ENCODE data around the gene NUTF2.

NUTF2 gene

GRCh38 chr16:67845291-67846062, 1.3 kb upstream of the NUTF2 start:
- H3K9ac ChIP-seq (ENCODE audit: low read depth, low read length), result peak overlapping the region; percentile 97
- 0 out of 2 replicates have a peak, but pooled peaks cover 4% of the 10 kb centered on the region for H3K36me3 ChIP-seq (ENCODE audit: insufficient read depth, low read length)
- H3K9me3 ChIP-seq (ENCODE audit: control insufficient read depth, insufficient read depth, low read length), result no peaks in the 10 kb centered on the region
- H3K4me1 ChIP-seq (ENCODE audit: insufficient read depth, low read length), result peaks cover 21% of the 10 kb centered on the region

- Histone ChIP-seq H3K36me3 (ENCODE audit: insufficient read depth, low read length) (0 out of 2 replicates have a peak, but pooled peaks cover 4% of the 10 kb centered on the region), H3K9me3 (ENCODE audit: control insufficient read depth, insufficient read depth, low read length) (no peaks in the 10 kb centered on the region), H3K9ac (ENCODE audit: low read depth, low read length) (peak overlapping the region; percentile 97), H3K4me1 (ENCODE audit: insufficient read depth, low read length) (peaks cover 21% of the 10 kb centered on the region)
Measured at GRCh38 chr16:67846063-67846319, 742 bp upstream of the NUTF2 start.

- peaks cover 21% of the 10 kb centered on the region for H3K4me1 ChIP-seq (ENCODE audit: insufficient read depth, low read length)
- H3K9ac ChIP-seq (ENCODE audit: low read depth, low read length), result peak within 1 kb of the TSS; percentile 97
- H3K9me3 ChIP-seq (ENCODE audit: control insufficient read depth, insufficient read depth, low read length), result no peaks in the 10 kb centered on the region
- H3K36me3 ChIP-seq (ENCODE audit: insufficient read depth, low read length), result 0 out of 2 replicates have a peak, but pooled peaks cover 4% of the 10 kb centered on the region
Measured at GRCh38 chr16:67847064-67847861, 530 bp downstream of the NUTF2 start, which contains the start of gene CENPT. CENPT (minus strand) TSS chr16:67847693; CDS start chr16:67833859, 13,834 bp downstream.

DNA sequence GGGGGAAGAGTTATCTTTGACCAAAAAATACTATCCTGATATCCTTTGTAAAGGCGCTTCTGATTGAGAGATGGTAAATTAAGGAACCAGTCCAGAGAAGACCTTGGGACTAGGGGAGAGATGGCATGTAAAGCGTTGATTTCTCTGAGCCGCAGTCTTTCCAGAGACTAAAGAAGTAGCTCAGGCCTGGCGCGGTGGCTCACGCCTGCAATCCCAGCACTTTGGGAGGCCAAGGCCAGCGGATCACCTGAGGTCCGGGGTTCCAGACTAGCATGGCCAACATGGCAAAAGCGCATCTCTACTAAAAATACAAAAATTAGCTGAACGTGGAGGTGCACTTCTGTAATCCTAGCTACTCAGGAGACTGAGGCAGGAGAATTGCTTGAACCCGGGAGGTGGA, 1.4 kb downstream of the NUTF2 start:
- Histone ChIP-seq H3K9ac (ENCODE audit: low read depth, low read length) (peak overlapping the region; percentile 97), H3K9me3 (ENCODE audit: control insufficient read depth, insufficient read depth, low read length) (no peaks in the 10 kb centered on the region), H3K36me3 (ENCODE audit: insufficient read depth, low read length) (0 out of 2 replicates have a peak, but pooled peaks cover 4% of the 10 kb centered on the region), H3K4me1 (ENCODE audit: insufficient read depth, low read length) (peaks cover 21% of the 10 kb centered on the region)

DNA sequence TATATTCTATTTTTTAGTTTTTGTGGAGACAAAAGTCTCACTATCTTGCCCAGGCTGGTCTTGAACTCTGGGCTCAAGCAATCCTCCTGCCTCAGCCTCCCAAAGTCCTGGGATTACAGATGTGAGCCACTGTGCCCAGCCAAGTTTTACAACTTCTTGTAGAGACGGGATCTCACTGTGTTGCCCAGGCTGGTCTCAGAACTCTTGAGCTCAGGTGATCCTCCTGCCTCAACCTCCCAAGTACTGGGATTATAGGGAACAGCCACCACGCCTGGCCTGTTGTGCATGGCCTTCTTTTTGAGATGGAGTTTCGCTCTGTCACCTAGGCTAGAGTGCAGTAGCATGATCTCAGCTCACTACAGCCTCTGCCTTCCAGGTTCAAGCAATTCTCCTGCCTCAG, 6.9 kb downstream of the NUTF2 start:
- Histone ChIP-seq H3K9me3 (ENCODE audit: control insufficient read depth, insufficient read depth, low read length) (no peaks in the 10 kb centered on the region), H3K36me3 (ENCODE audit: insufficient read depth, low read length) (0 out of 2 replicates have a peak, but pooled peaks cover 4% of the 10 kb centered on the region), H3K9ac (ENCODE audit: low read depth, low read length) (no peak overlapping the region), H3K4me1 (ENCODE audit: insufficient read depth, low read length) (peaks cover 6% of the 10 kb centered on the region; the same call in 1 of the 2 replicates)

DNA sequence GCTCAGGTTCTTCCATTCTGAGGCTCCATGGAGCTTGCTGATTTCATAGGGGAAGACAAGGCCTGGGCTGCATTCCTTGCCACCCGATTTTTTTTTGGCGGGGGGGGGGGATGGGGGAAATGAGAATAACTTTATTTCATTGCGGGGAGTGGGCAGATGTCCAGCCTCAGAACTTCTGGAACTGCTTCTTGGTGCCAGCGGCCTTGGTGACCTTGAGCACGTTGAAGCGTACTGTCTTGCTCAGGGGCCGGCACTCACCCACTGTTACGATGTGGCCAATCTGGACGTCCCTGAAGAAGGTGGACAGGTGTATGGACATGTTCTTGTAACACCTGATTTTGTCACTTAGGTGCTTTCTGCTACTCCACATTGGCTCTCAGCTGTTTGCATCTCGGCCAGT, 9.1 kb downstream of the NUTF2 start:
- Histone ChIP-seq H3K9ac (ENCODE audit: low read depth, low read length) (no peak overlapping the region), H3K36me3 (ENCODE audit: insufficient read depth, low read length) (peaks cover 2% of the 10 kb centered on the region; the same call in 1 of the 2 replicates), H3K4me1 (ENCODE audit: insufficient read depth, low read length) (peaks cover 6% of the 10 kb centered on the region; the same call in 1 of the 2 replicates)

GRCh38 chr16:67856927-67857546, 10.3 kb downstream of the NUTF2 start:
- Histone ChIP-seq H3K4me1 (ENCODE audit: insufficient read depth, low read length) (peaks cover 6% of the 10 kb centered on the region; the same call in 1 of the 2 replicates), H3K9me3 (ENCODE audit: control insufficient read depth, insufficient read depth, low read length) (no peaks in the 10 kb centered on the region), H3K9ac (ENCODE audit: low read depth, low read length) (no peak overlapping the region), H3K36me3 (ENCODE audit: insufficient read depth, low read length) (peaks cover 4% of the 10 kb centered on the region; the same call in 1 of the 2 replicates)

More for the DNA sequence above, 9.1 kb downstream of the NUTF2 start:
- H3K9me3 ChIP-seq (ENCODE audit: control insufficient read depth, insufficient read depth, low read length), result no peaks in the 10 kb centered on the region

DNA sequence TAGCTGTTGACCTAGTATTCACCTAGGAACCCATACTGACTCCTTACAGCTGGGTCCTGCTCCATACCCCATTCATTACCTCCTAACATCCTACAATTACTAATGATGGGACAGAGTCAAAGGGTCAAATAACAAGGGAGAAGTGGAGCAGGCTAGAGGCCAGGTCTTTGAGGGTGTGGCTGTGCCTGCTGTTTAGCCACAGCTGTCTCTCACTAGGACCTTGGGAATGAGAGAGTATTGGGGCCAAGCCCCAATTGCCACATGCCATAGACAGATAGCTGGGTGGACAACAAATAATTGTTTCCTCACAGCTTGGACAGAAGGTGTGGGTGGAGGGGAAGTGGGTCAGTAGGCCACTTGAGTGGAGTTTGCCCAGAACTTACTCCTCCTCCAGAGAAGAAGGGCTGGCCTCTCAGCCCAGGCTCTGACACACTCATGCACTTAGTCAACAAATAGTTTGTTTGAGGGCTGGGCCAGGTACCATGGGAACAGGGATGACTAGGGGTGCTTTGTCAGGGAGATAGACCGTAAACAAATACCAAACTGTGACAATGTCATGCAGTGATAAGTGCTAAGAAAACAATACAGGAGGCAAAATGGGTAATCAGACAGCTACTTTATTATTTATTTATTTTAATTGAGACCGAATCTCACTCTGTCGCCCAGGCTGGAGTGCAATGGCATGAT, 11.0 kb downstream of the NUTF2 start:
- Histone ChIP-seq H3K9ac (ENCODE audit: low read depth, low read length) (no peak overlapping the region), H3K4me1 (ENCODE audit: insufficient read depth, low read length) (peaks cover 6% of the 10 kb centered on the region; the same call in 1 of the 2 replicates), H3K9me3 (ENCODE audit: control insufficient read depth, insufficient read depth, low read length) (no peaks in the 10 kb centered on the region), H3K36me3 (ENCODE audit: insufficient read depth, low read length) (peaks cover 4% of the 10 kb centered on the region; the same call in 1 of the 2 replicates)

DNA sequence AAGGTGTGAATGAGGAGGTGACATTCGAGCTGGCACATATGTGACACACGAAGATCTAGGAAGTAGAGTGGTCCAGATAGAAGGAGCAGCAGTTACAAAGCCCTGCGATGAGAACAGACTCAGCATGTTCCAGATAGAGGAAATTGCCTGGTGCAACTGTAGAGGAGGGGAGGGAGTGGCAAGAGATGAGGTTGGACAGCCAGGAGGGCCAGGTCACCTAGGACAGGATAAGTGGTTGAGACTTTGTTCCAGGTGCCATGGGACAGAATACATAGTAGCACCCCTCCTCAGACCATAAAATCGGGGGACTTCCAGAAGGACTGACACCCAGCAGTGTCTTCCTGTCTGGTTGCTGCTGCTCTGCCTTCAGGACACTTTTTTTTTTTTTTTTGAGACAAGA, 11.8 kb downstream of the NUTF2 start:
- H3K9me3 ChIP-seq (ENCODE audit: control insufficient read depth, insufficient read depth, low read length), result no peaks in the 10 kb centered on the region
- peaks cover 4% of the 10 kb centered on the region; the same call in 1 of the 2 replicates for H3K36me3 ChIP-seq (ENCODE audit: insufficient read depth, low read length)
- no peak overlapping the region for H3K9ac ChIP-seq (ENCODE audit: low read depth, low read length)
- peaks cover 6% of the 10 kb centered on the region; the same call in 1 of the 2 replicates for H3K4me1 ChIP-seq (ENCODE audit: insufficient read depth, low read length)

GRCh38 chr16:67860589-67861398, 14.1 kb downstream of the NUTF2 start:
- Histone ChIP-seq H3K36me3 (ENCODE audit: insufficient read depth, low read length) (peaks cover 4% of the 10 kb centered on the region; the same call in 1 of the 2 replicates), H3K9ac (ENCODE audit: low read depth, low read length) (no peak overlapping the region), H3K9me3 (ENCODE audit: control insufficient read depth, insufficient read depth, low read length) (no peaks in the 10 kb centered on the region), H3K4me1 (ENCODE audit: insufficient read depth, low read length) (peaks cover 6% of the 10 kb centered on the region; the same call in 1 of the 2 replicates)

DNA sequence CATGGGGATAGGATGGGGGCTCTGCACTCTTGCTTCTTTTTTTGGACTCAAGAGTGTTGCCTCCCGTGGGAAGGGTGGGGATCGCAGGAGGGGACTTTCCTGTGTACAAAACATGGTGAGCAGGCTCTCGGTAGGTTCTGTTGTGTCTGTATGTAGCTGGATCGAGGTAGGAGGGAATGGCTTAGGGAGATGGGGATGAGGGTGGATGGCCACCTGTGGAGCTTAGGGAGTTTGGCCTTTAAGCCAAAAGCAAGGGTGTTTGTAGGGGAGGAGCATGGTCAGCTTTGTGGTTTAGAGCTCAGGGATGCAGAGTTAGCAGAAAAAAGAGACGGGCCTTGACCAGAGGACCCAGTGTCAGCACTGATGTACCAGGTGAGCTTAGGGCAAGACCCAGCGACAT, 15.1 kb downstream of the NUTF2 start:
- peaks cover 4% of the 10 kb centered on the region; the same call in 1 of the 2 replicates for H3K36me3 ChIP-seq (ENCODE audit: insufficient read depth, low read length)
- H3K9me3 ChIP-seq (ENCODE audit: control insufficient read depth, insufficient read depth, low read length), result no peaks in the 10 kb centered on the region
- peaks cover 6% of the 10 kb centered on the region; the same call in 1 of the 2 replicates for H3K4me1 ChIP-seq (ENCODE audit: insufficient read depth, low read length)

DNA sequence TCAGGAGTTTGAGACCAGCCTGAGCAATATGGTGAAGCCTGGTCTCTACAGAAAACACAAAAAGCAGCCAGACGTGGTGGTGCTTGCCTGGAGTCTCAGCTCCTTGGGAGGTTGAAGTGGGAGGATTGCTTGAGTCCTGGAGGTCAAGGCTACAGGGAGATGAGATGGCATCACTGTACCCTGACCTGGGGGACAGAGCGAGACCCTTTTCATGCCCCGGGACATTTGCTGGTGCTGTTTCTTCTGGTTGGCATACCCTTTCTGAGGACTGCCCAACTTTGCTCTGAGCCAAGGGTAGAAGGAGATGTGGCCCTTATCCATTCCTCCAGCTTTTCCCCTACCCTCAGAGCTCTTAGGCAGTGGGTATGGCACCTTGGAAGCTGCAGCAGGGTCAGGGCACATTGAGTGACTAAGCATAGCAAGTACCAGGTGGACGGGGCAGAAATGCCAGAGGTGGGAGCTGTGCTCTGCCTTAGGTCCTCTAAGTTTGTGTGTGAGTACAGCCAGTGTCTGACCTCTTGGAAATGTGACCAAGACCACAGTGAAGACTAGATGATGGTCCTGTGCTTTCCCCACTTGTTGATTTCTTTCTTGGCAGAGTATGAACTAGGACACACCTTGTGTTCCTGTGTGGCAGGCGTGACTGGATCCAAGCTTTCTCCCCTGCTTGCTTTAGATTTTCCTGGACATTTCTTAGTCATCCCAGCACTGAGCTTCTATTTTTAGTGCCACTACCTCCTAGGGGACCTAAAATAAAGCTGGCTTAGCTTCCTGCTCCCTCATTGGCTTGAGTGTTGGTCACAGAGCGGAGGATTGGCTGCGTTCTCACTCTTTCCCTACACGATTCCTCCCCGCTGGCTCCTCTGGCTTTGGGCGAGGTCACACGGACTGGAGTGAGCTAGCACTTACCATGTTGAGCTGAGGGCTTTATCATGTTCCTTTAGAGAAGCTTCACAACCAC, 16.2 kb downstream of the NUTF2 start:
- no peak overlapping the region for H3K9ac ChIP-seq (ENCODE audit: low read depth, low read length)
- H3K4me1 ChIP-seq (ENCODE audit: insufficient read depth, low read length), result no peaks in the 10 kb centered on the region; the same call in 1 of the 2 replicates
- H3K9me3 ChIP-seq (ENCODE audit: control insufficient read depth, insufficient read depth, low read length), result no peaks in the 10 kb centered on the region
- H3K36me3 ChIP-seq (ENCODE audit: insufficient read depth, low read length), result peaks cover 11% of the 10 kb centered on the region

More for the DNA sequence above, 15.1 kb downstream of the NUTF2 start:
- H3K9ac ChIP-seq (ENCODE audit: low read depth, low read length), result no peak overlapping the region
